ENCODE measurements around the gene PRR20G.

Gene PRR20G

DNA sequence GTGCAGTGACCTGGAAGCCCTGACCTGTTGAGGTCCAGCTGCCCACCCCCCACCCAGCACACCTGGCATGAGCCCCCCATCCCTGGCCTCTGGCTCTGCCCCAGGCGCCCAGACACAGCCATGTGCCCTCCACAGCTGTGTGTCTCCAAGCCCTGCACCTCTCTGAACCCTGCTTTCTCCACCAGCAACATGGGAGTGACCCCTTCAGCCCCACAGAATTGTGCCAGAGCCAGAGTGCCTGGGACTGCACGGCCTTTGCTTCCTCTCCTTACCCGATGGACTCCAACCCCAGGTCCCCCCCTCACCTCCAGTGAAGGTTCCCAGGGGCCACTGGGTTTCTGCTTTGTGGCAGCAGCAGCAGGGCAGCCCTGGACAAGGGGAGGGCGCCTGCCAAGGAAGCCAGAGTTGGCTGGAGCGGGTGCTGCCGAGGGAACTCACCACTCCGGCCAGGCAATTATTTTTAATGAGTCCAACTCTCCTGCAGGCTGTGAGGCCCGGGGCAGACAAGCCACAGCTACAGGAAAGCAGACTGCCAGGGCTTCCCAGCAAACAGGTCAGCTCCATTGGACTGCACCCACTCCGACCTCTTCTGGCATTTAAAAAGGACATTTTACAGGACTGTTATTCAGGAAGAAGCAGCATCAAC lies 24.1 kb downstream of the PRR20G start:
- Histone ChIP-seq H3K27ac (no peak overlapping the region), H3K4me3 (no peak overlapping the region)
- TF ChIP-seq, protein P1, sequence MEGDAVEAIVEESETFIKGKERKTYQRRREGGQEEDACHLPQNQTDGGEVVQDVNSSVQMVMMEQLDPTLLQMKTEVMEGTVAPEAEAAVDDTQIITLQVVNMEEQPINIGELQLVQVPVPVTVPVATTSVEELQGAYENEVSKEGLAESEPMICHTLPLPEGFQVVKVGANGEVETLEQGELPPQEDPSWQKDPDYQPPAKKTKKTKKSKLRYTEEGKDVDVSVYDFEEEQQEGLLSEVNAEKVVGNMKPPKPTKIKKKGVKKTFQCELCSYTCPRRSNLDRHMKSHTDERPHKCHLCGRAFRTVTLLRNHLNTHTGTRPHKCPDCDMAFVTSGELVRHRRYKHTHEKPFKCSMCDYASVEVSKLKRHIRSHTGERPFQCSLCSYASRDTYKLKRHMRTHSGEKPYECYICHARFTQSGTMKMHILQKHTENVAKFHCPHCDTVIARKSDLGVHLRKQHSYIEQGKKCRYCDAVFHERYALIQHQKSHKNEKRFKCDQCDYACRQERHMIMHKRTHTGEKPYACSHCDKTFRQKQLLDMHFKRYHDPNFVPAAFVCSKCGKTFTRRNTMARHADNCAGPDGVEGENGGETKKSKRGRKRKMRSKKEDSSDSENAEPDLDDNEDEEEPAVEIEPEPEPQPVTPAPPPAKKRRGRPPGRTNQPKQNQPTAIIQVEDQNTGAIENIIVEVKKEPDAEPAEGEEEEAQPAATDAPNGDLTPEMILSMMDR (IDR thresholded peaks at IDR 0.05), result no peak
- DNase-seq (ENCODE audit: low spot score), result no peak

GRCh38 chr3:127263037-127263436 lies 24.8 kb downstream of the PRR20G start:
- TF ChIP-seq, protein P1 (IDR thresholded peaks at IDR 0.05), result no peak
- no peak for DNase-seq (ENCODE audit: low spot score)
- Histone ChIP-seq H3K4me3 (no peak overlapping the region), H3K27ac (no peak overlapping the region)

DNA sequence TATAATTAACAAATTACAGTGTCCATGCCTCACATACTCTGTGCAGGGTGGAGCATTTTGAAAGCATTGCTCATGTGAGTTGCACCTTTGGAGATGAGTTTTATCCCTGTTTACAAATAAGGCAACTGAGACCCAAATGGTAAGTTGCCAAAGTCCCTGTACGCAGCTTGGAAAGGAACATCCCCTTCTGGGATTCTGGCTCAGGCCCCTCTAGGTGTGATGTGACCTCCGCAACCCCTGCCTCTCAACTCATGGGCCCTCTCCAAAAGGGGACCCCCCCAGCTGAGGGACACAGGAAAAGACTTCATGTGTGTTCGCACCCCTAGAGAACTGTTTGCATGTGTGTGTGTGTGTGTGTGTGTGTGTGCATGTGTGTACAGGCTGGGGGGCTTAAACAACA lies 25.3 kb downstream of the PRR20G start:
- DNase-seq (ENCODE audit: low spot score), result no peak
- TF ChIP-seq, protein P1 (IDR thresholded peaks at IDR 0.05), result no peak
- H3K27ac ChIP-seq, result no peak overlapping the region
- H3K4me3 ChIP-seq, result no peak overlapping the region

- no peak overlapping the region for H3K4me3 ChIP-seq
- TF ChIP-seq, protein P1 (IDR thresholded peaks at IDR 0.05), result no peak
- H3K27ac ChIP-seq, result no peak overlapping the region
- no peak for DNase-seq (ENCODE audit: low spot score)
These were observed 25.9 kb downstream of the PRR20G start for GRCh38 chr3:127261925-127262324.

GRCh38 chr3:127260826-127261555 lies 26.9 kb downstream of the PRR20G start:
- TF ChIP-seq, protein P1 (IDR thresholded peaks at IDR 0.05), result no peak
- Histone ChIP-seq H3K27ac (no peak overlapping the region), H3K4me3 (no peak overlapping the region)
- DNase-seq (ENCODE audit: low spot score), result no peak

GRCh38 chr3:127260416-127260815 lies 27.4 kb downstream of the PRR20G start:
- no peak overlapping the region for H3K4me3 ChIP-seq
- no peak overlapping the region for H3K27ac ChIP-seq
- DNase-seq (ENCODE audit: low spot score), result no peak
- TF ChIP-seq, protein P1 (IDR thresholded peaks at IDR 0.05), result no peak

- H3K27ac ChIP-seq, result no peak overlapping the region
- TF ChIP-seq, protein P1 (IDR thresholded peaks at IDR 0.05), result no peak
- DNase-seq (ENCODE audit: low spot score), result no peak
- H3K4me3 ChIP-seq, result no peak overlapping the region
These were observed 28.0 kb downstream of the PRR20G start for GRCh38 chr3:127259882-127260281.
